ENCODE results near the gene ANO2. TPM values are rescaled to one million over a fixed set of nuclear protein-coding genes. Genes with fewer than 3 reads are reported as not detected.
A peak's percentile ranks its signal among the peaks of the same experiment; 100 is the strongest.
"Not testable (repeated sequence)": the region's sequence is repeated elsewhere in the genome, so short reads cannot be mapped to it uniquely, and the experiment has no call there.

Gene ANO2
- total RNA-seq, 8 experiments from 2014 or later, result 0.46 to 162 (median 5.5) TPM

GRCh38 chr12:5549011-5549410 is 396.0 kb downstream of the ANO2 start:
- Histone ChIP-seq H3K4me1 (replicated peaks in 1 of 2) (no peaks in the 10 kb centered on the region), H3K27ac (no peak overlapping the region), H3K4me3 (no peak overlapping the region)
- in situ Hi-C loops (cut with MboI; ENCODE audit: low pct_unique_long_range_greater_than_20kb in 2 of 9, low sequenced_read_pairs in 9 of 9, unreplicated experiment in 9 of 9), result no loop called here
- ATAC-seq (replicated peaks in 6 of 8), result no peak
- WGBS, 10 experiments, result 7 to 90% (median 86%) methylated on average over 2 to 4 of the region's 5 CpGs; no CpG with 5 or more reads in 7 of the 10 experiments

DNA sequence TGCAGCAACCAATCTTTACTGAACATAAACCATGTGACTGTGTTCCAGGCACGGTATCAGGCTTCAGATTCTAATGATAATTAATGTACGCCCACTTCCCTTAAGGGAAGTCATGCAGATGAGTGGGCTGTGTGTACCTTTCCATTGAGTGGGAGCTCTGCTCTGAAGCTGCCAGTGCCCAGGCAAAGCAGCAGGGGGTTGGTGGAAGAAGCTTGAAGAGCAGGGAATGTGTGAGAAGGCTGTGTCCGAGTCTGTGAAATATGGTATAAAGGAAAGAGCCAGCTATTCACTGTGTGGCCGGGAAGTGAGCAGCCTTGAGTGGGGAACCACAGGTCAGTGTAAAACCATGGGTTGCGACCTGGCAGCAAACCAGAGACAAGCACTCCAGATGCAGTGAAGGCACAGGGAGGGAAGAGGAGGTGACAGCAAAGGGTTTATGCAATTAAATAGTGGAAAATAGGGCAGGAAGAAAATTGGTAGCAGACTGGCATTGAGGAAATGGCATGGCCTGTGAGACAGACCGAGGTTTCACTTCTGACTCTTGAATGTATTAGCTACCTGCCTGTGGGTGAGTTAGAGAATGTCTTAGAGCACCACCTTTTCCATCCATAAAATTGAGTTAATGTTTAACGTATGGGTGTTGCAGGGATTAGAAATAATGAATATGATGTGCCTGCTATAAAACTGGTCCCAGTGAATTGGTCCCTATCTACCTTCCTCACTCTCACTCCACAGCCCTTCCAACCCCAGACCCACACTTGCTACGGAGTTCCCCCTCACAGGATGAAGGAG is 396.7 kb downstream of the ANO2 start:
- no peak overlapping the region for H3K27ac ChIP-seq
- in situ Hi-C loops (cut with MboI; ENCODE audit: low pct_unique_long_range_greater_than_20kb in 2 of 9, low sequenced_read_pairs in 9 of 9, unreplicated experiment in 9 of 9), result no loop called here
- no peaks in the 10 kb centered on the region for H3K4me1 ChIP-seq (replicated peaks in 1 of 2)
- 40 to 82% (median 64%) methylated on average over 2 to 7 of the region's 8 CpGs; no CpG with 5 or more reads in 2 of the 10 experiments for WGBS, 10 experiments
- peak in 2 of 8 experiments; percentile 26 to 65 for ATAC-seq (replicated peaks in 6 of 8)
- no peak overlapping the region for H3K4me3 ChIP-seq

DNA sequence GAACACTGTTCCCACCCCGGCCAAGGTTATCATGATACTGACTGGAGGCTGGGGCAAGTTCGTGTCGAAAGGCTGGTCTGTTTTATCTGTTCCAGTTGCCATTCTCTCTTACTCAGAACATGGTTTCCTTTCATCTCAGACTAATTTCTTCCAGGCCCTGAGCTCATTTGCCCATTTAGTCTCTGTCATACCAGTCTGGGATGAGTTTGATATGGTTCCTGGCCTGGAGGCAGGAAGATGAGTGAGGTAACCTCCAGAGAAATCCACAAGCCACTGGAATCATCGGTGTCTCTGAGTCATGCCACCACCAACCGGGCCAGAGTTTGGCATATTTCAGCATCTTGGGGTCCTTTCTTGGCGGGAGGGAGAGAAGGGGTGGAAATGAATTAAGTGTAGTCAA is 398.4 kb downstream of the ANO2 start:
- Histone ChIP-seq H3K27ac (no peak overlapping the region), H3K4me3 (no peak overlapping the region), H3K4me1 (replicated peaks in 1 of 2) (no peaks in the 10 kb centered on the region)
- ATAC-seq (replicated peaks in 6 of 8), result no peak
- WGBS, 10 experiments, result 15 to 86% (median 66%) methylated on average over 1 to 6 of the region's 6 CpGs; no CpG with 5 or more reads in 2 of the 10 experiments
- in situ Hi-C loops (cut with MboI; ENCODE audit: low pct_unique_long_range_greater_than_20kb in 2 of 9, low sequenced_read_pairs in 9 of 9, unreplicated experiment in 9 of 9), result no loop called here

- Histone ChIP-seq H3K4me3 (no peak overlapping the region), H3K4me1 (replicated peaks in 1 of 2) (no peaks in the 10 kb centered on the region), H3K27ac (no peak overlapping the region)
- WGBS, 10 experiments, result 87 to 100% (median 93%) methylated on average over 5 to 7 of the region's 8 CpGs; no CpG with 5 or more reads in 3 of the 10 experiments
- no peak for ATAC-seq (replicated peaks in 6 of 8)
- in situ Hi-C loops (cut with MboI; ENCODE audit: low pct_unique_long_range_greater_than_20kb in 2 of 9, low sequenced_read_pairs in 9 of 9, unreplicated experiment in 9 of 9), result no loop called here
Observed at GRCh38 chr12:5537771-5538170, 407.3 kb downstream of the ANO2 start.

DNA sequence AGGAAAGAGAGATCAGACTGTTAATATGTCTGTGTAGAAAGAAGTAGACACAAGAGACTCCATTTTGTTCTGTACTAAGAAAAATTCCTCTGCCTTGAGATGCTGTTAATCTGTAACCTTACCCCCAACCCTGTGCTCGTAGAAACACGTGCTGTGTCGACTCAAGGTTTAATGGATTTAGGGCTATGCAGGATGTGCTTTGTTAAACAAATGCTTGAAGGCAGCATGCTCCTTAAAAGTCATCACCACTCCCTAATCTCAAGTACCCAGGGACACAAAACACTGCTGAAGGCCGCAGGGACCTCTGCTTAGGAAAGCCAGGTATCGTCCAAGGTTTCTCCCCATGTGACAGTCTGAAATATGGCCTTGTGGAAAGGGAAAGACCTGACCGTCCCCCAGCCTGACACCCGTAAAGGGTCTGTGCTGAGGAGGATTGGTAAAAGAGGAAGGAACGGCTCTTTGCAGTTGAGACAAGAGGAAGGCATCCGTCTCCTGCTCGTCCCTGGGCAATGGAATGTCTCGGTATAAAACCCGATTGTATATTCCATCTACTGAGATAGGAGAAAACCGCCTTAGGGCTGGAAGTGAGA is 407.9 kb downstream of the ANO2 start:
- H3K4me1 ChIP-seq (replicated peaks in 1 of 2); H3K27ac ChIP-seq; in situ Hi-C loops (cut with MboI; ENCODE audit: low pct_unique_long_range_greater_than_20kb in 2 of 9, low sequenced_read_pairs in 9 of 9, unreplicated experiment in 9 of 9); ATAC-seq (replicated peaks in 6 of 8); H3K4me3 ChIP-seq: not testable (repeated sequence)
- WGBS, 10 experiments, result 0 to 80% (median 67%) methylated on average over 1 to 8 of the region's 13 CpGs; no CpG with 5 or more reads in 4 of the 10 experiments

DNA sequence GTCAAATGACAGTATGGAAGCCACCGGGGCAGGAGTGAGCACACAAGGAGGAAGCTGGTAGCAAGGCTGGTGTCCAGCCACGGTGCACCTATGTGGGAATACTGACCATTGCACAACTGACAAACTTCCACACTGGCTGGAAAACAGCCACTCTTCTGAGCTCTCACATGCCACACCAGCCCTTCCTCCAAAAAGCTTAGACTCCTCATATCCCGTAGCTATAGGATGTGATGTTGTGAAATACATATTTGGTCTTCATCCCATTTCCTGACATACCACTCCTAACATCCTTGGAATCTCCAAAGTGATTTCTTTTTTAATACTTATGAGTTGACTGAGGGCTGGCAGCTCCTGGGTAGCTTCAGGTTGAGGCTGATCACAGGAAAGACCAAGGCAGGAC is 409.5 kb downstream of the ANO2 start:
- ATAC-seq (replicated peaks in 6 of 8), result no peak
- in situ Hi-C loops (cut with MboI; ENCODE audit: low pct_unique_long_range_greater_than_20kb in 2 of 9, low sequenced_read_pairs in 9 of 9, unreplicated experiment in 9 of 9), result no loop called here
- WGBS, 10 experiments, result 56 to 100% (median 80%) methylated on average over 1 to 3 of the region's 3 CpGs; no CpG with 5 or more reads in 5 of the 10 experiments
- Histone ChIP-seq H3K27ac (no peak overlapping the region), H3K4me3 (no peak overlapping the region), H3K4me1 (replicated peaks in 1 of 2) (no peaks in the 10 kb centered on the region)

- no peak for ATAC-seq (replicated peaks in 6 of 8)
- Histone ChIP-seq H3K4me1 (replicated peaks in 1 of 2) (no peaks in the 10 kb centered on the region), H3K27ac (no peak overlapping the region), H3K4me3 (no peak overlapping the region)
- 17 to 100% (median 83%) methylated on average over 1 to 10 of the region's 10 CpGs; no CpG with 5 or more reads in 1 of the 10 experiments for WGBS, 10 experiments
- in situ Hi-C loops (cut with MboI; ENCODE audit: low pct_unique_long_range_greater_than_20kb in 2 of 9, low sequenced_read_pairs in 9 of 9, unreplicated experiment in 9 of 9), result no loop called here
Observed at GRCh38 chr12:5534426-5535199, 410.4 kb downstream of the ANO2 start.

DNA sequence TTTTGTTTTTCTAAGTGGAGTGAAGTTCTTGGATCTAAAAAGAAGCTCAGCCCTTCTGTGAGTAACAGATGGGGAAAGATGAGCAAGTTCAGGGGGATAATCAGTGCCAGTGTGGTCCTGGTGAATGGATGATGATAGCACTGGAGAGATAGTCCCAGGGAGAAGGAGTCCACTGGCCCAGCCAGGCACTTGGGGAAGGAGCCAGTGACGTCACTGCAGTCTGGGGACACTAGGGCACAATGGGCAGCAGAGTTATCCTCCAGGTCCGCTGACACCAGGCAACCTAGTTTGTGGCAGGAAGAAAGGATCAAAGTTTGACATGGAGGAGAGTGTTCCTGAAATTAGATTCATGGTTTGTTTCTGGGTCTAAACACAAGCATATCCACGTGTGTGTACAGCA is 411.7 kb downstream of the ANO2 start:
- in situ Hi-C loops (cut with MboI; ENCODE audit: low pct_unique_long_range_greater_than_20kb in 2 of 9, low sequenced_read_pairs in 9 of 9, unreplicated experiment in 9 of 9), result no loop called here
- WGBS, 10 experiments, result 38 to 93% (median 48%) methylated on average over 1 to 3 of the region's 3 CpGs; no CpG with 5 or more reads in 5 of the 10 experiments
- no peak for ATAC-seq (replicated peaks in 6 of 8)

GRCh38 chr12:5525783-5526367 is 419.2 kb downstream of the ANO2 start:
- no peak for ATAC-seq (replicated peaks in 6 of 8)
- WGBS, 10 experiments, result 23 to 100% (median 80%) methylated on average over 1 to 4 of the region's 4 CpGs; no CpG with 5 or more reads in 2 of the 10 experiments
- Histone ChIP-seq H3K4me1 (replicated peaks in 1 of 2) (no peaks in the 10 kb centered on the region), H3K4me3 (no peak overlapping the region), H3K27ac (no peak overlapping the region)
- in situ Hi-C loops (cut with MboI; ENCODE audit: low pct_unique_long_range_greater_than_20kb in 2 of 9, low sequenced_read_pairs in 9 of 9, unreplicated experiment in 9 of 9), result no loop called here

More for the DNA sequence above, 411.7 kb downstream of the ANO2 start:
- H3K4me3 ChIP-seq, result no peak overlapping the region
- no peaks in the 10 kb centered on the region for H3K4me1 ChIP-seq (replicated peaks in 1 of 2)
- no peak overlapping the region for H3K27ac ChIP-seq

- no peak overlapping the region for H3K4me3 ChIP-seq
- no peak for ATAC-seq (replicated peaks in 6 of 8)
- WGBS, 10 experiments, result 39 to 100% (median 90%) methylated on average over 1 to 6 of the region's 15 CpGs; no CpG with 5 or more reads in 7 of the 10 experiments
- in situ Hi-C loops (cut with MboI; ENCODE audit: low pct_unique_long_range_greater_than_20kb in 2 of 9, low sequenced_read_pairs in 9 of 9, unreplicated experiment in 9 of 9), result no loop called here
- no peak overlapping the region for H3K27ac ChIP-seq
- H3K4me1 ChIP-seq (replicated peaks in 1 of 2), result no peaks in the 10 kb centered on the region
Observed at GRCh38 chr12:5524769-5525436, 420.2 kb downstream of the ANO2 start.

- H3K27ac ChIP-seq, result no peak overlapping the region
- no peaks in the 10 kb centered on the region for H3K4me1 ChIP-seq (replicated peaks in 1 of 2)
- WGBS, 10 experiments, result 84 to 96% (median 87%) methylated on average over 3 to 9 of the region's 12 CpGs; no CpG with 5 or more reads in 3 of the 10 experiments
- ATAC-seq (replicated peaks in 6 of 8), result no peak
- in situ Hi-C loops (cut with MboI; ENCODE audit: low pct_unique_long_range_greater_than_20kb in 2 of 9, low sequenced_read_pairs in 9 of 9, unreplicated experiment in 9 of 9), result no loop called here
- H3K4me3 ChIP-seq, result no peak overlapping the region
Observed at GRCh38 chr12:5524116-5524768, 420.8 kb downstream of the ANO2 start.

All from motor neuron (in vitro differentiated cells).